HT-29 (cell line): ENCODE measurements around the gene VASN. TPM values are rescaled to one million over a fixed set of nuclear protein-coding genes. Genes with fewer than 3 reads are reported as not detected.

ENCODE experiments used
- DNase-seq: peaks from one replicate; pipeline ENCODE4 v3.0.0-alpha.2; 2015; ENCODE audit warnings: low spot score
- total RNA-seq: library from RNA; depleted of rRNA; stranded (reverse); fragments of >200 nt; shearing (Covaris generic); gene quantifications from 2 replicates; pipeline ENCODE4 v1.2.3, GENCODE V29; 2014

VASN gene
- total RNA-seq, 1 experiment from 2014 or later: 2.2 TPM

DNA sequence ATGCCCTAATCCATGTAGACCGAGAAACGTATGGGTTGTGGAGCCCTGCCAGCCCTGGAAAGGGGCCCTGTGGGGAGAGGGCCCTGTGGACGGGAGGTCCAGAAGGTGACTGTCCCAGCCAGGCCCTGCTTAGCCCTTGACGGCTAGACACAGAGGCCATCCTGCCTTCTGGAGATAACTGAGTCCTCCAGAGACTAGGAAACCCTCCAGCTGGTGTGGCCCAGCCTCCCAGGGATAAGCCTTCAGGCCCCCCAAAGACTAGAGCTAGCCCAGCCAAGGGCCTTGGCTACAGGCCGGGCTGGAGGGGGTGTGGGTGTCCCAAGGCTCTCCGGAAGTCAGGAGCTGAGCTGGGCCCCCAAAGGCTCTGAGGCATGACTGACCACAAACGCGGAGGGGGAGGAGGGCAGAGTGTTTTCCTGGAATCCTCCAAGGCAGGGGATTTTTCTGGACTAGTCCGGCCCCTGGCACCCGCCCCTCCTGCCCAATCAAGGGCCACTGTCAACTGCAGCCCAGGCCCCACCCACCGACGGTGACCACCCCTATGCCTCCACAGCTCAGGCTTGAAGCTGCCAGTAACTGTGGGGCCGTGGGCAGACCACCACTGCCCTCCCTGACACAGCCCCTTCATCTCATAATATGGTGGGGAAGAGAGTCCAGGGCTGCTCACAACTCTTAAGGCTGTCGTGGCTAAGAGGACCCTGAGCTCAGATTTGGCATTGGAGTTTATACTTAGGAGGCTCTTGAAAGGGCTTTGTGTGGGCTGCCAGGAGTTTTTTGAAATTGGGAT is 885 bp upstream of the VASN start:
- DNase-seq: no peak

DNA sequence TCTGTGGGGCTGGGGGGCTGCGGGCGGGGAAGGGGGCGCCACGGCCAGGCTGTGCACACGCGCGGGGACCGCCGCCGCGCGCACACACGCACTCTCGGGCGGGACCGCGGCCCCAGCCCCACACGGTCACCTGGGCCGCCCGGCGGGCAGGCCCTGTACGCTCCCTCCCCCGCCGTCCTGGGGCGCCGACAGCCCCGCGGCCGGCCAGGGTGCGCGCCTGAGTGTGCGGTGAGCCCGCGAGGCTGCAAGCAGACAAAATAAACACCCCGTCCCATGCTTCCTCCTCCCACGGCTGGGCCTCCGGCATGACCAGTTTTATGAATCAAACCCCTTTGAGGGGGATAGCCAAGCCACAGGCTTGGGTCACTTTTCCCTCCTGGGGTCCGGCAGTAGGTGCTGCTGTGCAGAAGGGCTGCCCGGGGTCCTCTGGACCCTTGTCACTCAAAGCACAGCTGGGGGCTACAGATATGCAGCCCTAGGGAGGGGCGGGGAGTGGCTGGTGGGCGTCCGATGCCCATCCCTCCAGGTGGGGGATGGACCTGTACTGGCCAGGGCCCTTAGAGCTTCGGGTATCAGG is 441 bp downstream of the VASN start:
- DNase-seq: no peak

DNA sequence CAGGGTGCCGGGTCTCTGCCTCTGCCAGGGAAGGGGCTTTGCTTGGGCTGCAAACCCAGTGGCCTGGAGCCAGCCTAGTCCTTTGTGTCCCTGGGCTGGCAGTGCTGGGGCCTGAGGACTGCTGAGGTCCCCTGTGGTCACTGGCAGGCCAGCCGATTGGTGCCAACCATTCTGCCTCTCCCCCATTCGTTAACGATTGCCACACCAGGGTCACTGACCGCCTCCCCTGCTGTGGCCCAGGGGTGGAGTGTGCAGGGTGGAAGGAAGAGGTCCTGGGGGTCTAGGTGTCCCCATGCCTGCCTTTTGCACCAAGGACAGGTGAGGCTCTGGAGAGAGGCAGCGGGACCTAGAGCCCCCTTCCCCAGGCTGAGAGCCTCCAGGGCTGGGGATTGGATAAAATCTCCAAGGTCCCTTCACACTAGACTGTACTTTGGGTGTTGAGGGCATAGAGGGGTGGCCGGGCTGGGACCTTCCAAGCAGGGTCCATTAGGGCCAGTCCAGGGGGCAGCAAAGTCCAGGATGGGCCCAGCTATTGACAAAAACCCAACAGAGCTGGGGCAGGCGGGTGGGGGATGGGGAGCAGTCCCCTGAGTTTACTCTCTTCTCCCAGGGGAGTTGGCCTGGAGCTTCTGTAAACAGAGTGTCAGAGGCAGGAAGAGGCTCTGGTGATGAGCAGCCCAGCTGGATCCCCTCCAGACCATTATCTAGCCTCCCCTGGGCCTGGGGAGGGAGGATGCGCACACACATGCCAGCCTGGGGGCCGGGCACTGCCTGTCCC is 1.1 kb downstream of the VASN start:
- DNase-seq: no peak

DNA sequence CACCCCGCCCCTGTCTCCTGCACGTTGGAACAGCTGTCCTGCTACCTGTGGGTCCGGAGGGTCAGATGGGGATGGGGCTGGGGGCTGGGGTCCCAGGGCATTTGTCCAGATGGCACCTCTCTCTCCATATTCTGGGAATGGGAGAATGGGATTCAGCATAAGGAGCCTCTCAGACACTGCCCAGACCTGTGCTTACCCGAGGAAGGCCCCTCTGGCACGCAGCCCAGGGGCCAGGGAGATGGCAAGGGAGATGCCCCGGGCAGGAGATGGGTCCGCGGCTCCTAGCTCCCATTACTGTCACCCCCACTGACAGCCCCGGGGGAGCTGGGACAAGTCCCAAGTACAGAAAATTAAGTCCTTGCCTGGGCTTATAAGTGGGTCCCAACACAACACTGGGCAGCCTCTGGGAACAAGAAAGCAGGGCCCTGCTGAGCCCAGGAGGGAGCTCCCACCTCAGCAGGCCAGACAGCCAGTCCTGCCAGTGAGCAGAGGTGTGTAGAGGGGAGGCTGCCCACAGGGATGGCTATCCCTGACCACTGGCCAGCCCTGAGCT is 1.8 kb downstream of the VASN start:
- no peak for DNase-seq

DNA sequence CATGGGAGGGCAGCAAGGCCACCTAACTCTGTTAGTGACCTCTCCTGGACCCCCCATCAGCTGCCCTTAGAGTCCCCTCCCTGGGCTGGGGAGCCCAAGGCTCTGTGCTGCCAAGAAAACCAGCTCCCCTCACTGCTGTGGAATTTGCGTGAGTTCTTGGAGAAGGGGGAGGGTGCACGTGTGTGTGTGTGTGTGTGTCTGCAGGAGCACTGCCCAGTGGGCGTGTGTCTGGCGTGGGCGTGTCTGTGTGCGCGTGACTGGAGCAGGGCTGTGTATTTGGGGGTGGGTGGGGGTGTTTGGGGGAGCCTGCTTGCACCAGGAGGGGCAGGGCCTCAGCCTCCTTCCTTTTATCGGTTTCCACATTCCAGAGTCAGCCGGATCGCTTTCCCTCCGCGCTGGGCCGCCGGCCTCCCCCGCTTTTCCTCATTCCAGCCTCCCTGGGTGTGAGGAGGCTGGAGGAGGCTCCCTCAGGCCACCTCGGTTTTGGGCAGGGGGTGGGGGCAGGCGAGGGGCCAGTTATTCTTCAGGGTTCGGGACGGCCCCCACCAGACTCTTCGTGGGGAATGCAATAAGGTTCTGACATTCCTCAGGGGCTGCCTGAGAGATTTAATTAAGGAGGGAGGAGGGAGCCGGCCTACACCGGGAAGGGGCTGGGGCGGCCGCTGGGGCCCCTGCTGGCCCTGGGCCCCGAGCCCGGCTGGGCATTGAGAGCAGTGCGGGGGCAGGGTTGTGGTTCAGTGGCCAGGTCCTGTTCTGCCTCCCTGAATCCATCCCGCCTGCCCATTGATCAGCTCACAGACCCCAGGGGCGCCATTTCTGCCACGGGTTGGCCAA is 2.5 kb downstream of the VASN start:
- DNase-seq: no peak

DNA sequence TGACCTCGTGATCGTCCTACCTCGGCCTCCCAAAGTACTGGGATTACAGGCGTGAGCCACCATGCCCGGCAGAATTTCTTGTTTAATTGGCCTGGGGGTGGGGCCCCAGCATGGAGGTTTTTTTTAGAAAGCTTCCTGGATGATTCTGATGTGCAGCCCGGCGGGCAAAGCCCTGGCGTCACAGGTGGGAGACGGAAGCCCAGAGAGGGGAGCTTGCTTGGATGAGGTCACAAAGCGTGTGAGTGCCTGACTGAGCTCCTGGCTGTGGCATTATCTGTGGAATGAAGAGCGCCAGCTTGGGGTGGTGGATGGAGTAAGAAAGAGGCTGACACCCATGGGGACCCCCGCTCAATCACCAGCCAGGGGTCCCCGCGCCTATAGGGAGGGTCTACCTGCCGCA is 4.1 kb downstream of the VASN start:
- no peak for DNase-seq

DNA sequence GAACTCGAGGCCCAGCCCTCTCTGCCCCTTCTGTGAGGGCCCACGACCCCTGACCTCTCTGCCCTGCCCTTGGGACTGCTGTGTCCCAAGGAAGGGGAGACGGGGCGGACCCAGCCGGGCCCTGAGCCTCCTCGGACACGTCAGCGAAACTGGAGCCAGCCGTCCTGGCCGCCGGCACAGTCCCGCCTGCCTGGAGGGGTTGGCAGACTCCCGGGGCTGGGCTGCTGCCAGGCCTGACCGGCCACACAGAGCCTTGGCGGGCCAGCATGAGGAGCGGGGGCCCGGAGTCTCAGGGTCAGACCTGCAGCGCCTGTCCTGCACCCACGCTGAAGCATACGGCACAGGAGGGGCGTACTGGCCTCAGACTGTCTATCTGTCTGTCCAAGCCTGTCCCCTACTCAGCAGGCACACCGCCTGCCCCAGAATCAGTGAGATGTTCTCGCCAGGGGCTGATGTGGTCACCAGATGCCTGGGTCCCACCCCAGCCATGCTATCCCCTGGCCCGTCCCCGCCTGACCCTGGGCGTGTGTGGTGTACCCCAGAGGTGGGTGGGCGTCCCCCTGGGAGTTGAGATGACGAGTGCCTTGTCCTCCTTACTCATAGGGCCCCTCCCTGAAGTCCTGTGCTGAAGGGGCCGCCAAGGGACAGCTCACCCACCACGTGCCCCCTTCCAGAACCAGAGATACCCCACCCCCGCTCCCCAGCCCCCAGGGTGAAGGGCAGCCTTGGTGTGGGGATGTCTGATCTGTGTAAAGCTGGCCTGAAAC is 4.7 kb downstream of the VASN start:
- no peak for DNase-seq

DNA sequence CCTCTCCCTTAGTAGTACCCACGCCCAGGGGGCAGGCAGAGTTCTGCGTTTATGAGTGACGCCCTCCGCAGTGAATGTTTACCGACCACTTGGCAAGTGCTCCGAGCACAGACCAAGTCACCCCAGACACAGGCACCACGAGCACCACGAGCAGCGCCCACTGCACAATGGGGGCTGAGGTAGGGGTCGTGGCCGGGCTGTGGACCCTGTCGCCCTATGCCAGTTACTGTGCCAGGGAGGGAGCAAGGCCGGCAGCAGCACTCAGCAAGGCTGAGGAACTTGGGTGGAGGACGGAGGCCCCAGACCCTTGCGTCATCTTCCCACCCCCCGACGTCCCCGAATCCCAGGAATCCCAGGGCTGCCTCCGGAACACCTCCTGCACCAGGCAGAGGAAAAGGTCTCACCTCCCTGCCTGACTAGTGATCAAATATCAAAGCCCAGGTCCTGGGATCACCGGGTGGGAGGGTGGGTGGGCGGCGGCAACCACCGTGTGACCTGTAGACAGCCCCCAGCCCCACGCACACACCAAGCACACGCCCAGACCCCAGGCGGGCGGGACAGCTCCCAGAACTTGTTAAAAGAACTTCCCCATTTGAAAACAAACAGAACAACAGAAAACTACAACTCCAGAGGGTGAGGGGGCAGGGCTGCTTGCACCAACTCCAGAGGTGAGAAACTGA is 5.4 kb downstream of the VASN start:
- no peak for DNase-seq

DNA sequence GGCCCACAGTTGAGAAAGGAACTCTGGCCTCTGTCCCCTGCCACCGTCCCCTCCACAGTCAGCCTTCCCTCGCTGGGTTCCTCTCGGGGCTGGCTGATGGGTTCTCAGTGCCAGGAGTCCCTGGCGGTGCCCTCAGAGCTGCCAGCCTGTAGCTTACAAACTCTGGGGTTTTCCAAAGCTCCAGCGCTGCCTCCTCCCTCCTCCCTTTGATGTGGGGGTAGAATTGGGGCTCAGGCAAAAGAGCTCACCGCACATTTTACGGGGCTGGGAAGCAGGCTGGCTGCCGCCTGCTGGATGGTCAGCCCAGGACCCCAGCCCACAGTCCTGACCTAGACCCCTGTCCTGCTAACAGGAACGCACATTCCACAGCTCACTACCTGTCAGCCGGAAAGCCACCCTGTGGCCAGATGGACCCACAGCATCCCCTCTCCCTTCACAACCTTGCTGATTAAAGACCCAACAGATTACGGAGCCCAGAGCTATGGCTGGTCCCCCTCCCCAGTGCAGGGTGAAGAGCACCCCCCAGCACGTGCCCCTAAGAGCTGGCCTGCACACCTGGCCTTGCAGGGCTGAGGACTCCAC is 6.0 kb downstream of the VASN start:
- no peak for DNase-seq

DNA sequence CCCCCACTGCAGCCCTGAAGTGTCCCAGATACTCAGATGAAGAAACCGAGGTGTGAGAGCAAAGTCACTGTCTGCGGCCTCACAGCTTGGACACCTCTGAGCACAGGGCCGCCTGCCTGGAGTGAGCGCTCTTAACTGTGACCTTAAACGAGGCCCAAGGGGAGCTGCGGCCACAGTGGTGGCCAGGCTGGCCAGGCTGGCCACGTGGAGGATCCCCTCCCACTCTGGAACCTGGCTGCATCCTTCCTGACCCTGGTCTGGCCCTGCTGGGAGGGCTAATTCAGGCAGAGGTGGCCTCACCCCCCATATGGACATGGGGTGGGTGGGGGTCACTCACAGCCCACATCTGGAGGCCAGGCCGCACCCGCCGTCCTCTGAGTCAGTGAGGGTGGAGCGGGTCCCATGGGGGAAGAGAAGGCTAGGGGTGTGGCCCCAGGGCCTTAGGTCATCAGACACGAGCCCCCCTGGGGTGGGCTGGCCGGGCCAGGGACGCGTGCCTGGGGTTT is 6.6 kb downstream of the VASN start:
- no peak for DNase-seq

DNA sequence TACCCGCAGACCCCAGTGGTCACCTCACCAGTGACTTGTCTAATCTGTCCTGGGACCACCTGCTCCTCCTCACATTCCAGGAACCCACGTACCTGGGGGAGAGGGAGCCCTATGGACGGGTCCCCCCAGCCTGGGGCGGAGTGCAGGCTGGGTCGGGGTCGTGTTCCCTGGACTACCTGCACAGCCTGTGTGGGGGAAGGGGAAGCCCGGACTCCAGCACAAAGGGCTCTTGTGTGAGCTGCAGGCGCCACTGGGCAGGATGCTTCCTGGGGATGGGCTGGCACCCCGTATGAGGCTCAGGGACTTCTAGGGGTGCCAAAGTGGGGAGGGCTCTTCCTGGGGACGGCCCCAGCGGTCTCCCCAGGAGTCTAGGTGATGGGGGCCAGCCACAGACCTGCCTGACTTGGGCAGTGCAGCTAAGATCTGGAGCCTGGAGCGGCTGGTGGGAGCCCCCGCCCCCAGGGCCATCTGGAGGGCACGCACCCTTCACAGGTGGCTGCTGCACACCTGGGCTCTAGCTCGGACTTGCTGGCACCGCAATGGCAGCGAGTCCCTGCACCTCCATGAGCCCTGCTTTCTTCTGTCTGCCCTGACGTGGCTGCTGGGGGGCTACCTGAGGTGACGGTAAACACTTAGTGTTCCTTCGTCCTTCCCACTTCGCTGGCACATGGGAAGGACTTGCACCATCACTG is 7.5 kb downstream of the VASN start:
- DNase-seq: no peak

DNA sequence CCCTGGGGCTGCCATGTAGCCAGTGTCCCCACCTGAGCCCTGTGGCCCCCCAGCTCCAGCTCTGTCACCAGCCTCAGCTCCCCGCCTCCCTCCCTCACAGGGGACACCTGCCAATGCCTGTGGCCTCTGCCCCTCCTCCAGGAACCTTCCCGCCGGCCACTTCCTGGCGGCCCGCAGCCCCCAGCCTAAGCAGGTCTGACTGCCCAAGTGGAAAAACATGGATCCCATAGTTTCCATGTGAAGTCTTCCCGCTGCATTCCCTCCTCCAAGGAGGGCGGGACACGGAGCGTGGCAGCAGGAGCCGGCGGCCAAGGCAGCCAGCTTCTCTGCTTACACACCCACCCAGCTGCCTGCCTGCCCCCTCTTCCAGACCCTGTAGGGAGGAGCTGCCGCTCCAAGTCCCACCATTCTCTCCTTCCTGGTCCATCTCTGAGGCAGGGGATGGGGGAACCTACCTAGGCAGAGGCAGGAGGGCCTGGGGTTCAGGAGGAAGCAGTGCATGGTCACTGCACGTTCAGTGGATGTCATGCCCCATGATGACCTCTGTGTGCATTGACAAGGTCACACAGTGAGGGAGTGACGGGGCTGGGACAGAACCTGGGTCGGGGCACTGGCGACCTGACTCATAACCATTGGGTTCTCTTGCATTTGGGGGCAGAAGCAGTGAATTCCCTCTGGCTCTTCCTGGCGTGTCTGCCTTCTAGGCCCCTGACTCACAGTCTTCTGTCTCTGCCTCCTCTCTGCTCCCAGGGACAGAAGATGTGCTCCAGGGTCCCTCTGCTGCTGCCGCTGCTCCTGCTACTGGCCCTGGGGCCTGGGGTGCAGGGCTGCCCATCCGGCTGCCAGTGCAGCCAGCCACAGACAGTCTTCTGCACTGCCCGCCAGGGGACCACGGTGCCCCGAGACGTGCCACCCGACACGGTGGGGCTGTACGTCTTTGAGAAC is 8.7 kb downstream of the VASN start:
- no peak for DNase-seq

DNA sequence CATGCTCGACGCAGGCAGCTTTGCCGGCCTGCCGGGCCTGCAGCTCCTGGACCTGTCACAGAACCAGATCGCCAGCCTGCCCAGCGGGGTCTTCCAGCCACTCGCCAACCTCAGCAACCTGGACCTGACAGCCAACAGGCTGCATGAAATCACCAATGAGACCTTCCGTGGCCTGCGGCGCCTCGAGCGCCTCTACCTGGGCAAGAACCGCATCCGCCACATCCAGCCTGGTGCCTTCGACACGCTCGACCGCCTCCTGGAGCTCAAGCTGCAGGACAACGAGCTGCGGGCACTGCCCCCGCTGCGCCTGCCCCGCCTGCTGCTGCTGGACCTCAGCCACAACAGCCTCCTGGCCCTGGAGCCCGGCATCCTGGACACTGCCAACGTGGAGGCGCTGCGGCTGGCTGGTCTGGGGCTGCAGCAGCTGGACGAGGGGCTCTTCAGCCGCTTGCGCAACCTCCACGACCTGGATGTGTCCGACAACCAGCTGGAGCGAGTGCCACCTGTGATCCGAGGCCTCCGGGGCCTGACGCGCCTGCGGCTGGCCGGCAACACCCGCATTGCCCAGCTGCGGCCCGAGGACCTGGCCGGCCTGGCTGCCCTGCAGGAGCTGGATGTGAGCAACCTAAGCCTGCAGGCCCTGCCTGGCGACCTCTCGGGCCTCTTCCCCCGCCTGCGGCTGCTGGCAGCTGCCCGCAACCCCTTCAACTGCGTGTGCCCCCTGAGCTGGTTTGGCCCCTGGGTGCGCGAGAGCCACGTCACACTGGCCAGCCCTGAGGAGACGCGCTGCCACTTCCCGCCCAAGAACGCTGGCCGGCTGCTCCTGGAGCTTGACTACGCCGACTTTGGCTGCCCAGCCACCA is 9.7 kb downstream of the VASN start:
- DNase-seq: no peak

DNA sequence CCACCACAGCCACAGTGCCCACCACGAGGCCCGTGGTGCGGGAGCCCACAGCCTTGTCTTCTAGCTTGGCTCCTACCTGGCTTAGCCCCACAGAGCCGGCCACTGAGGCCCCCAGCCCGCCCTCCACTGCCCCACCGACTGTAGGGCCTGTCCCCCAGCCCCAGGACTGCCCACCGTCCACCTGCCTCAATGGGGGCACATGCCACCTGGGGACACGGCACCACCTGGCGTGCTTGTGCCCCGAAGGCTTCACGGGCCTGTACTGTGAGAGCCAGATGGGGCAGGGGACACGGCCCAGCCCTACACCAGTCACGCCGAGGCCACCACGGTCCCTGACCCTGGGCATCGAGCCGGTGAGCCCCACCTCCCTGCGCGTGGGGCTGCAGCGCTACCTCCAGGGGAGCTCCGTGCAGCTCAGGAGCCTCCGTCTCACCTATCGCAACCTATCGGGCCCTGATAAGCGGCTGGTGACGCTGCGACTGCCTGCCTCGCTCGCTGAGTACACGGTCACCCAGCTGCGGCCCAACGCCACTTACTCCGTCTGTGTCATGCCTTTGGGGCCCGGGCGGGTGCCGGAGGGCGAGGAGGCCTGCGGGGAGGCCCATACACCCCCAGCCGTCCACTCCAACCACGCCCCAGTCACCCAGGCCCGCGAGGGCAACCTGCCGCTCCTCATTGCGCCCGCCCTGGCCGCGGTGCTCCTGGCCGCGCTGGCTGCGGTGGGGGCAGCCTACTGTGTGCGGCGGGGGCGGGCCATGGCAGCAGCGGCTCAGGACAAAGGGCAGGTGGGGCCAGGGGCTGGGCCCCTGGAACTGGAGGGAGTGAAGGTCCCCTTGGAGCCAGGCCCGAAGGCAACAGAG is 10.5 kb downstream of the VASN start:
- no peak for DNase-seq

DNA sequence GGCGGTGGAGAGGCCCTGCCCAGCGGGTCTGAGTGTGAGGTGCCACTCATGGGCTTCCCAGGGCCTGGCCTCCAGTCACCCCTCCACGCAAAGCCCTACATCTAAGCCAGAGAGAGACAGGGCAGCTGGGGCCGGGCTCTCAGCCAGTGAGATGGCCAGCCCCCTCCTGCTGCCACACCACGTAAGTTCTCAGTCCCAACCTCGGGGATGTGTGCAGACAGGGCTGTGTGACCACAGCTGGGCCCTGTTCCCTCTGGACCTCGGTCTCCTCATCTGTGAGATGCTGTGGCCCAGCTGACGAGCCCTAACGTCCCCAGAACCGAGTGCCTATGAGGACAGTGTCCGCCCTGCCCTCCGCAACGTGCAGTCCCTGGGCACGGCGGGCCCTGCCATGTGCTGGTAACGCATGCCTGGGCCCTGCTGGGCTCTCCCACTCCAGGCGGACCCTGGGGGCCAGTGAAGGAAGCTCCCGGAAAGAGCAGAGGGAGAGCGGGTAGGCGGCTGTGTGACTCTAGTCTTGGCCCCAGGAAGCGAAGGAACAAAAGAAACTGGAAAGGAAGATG is 11.2 kb downstream of the VASN start:
- DNase-seq: no peak
